Measurements from ENCODE around the gene AKAP8. TPM values are rescaled to one million over a fixed set of nuclear protein-coding genes. Genes with fewer than 3 reads are reported as not detected.

AKAP8 gene
- total and polyA plus RNA-seq, 2 of the 4 experiments (the other 2 are of a cell fraction) = 12.2 to 13.4 TPM

Small RNA genes lying within 50 kb of the gene (microRNA-seq; reads per million reads assigned to microRNA genes)
- not detected for gene AC005776.1 (ENCODE audit: insufficient read depth, insufficient read length)

Small RNA genes lying within 50 kb of the gene (small RNA-seq; reads per million reads assigned to genes)
- gene AC005776.1 = 0 reads per million in 5 experiments

Other genes starting within 250 kb of the AKAP8 start
- gene NOTCH3, start 178.8 kb downstream of the AKAP8 start, total RNA-seq (2012; rRNA removed) = 5.9 and 7.2 TPM in 2 replicates
- 25.1 and 29.6 TPM in 2 replicates for gene NOTCH3, start 178.8 kb downstream of the AKAP8 start, polyA plus RNA-seq (2012; rRNA removed)
- 0.18 TPM in 1 of 2 replicates, not detected in the other for gene EPHX3, start 147.3 kb downstream of the AKAP8 start, total RNA-seq (2012; rRNA removed)
- 0.12 and 0.16 TPM in 2 replicates for gene EPHX3, start 147.3 kb downstream of the AKAP8 start, polyA plus RNA-seq (2012; rRNA removed)
- 7.0 and 7.2 TPM in 2 replicates for gene BRD4, start 47.2 kb downstream of the AKAP8 start, total RNA-seq (2012; rRNA removed)
- 19.9 and 21.1 TPM in 2 replicates for gene BRD4, start 47.2 kb downstream of the AKAP8 start, polyA plus RNA-seq (2012; rRNA removed)
- gene AKAP8L, start 39.2 kb upstream of the AKAP8 start, total RNA-seq (2012; rRNA removed) = 40.8 and 44.6 TPM in 2 replicates
- 41.0 and 43.1 TPM in 2 replicates for gene AKAP8L, start 39.2 kb upstream of the AKAP8 start, polyA plus RNA-seq (2012; rRNA removed)
- gene WIZ, start 70.2 kb upstream of the AKAP8 start, total RNA-seq (2012; rRNA removed) = 0.90 and 1.1 TPM in 2 replicates
- gene WIZ, start 70.2 kb upstream of the AKAP8 start, polyA plus RNA-seq (2012; rRNA removed) = 27.1 and 31.6 TPM in 2 replicates
- not detected in 2 replicates for gene RASAL3, start 84.8 kb upstream of the AKAP8 start, total RNA-seq (2012; rRNA removed)
- gene RASAL3, start 84.8 kb upstream of the AKAP8 start, polyA plus RNA-seq (2012; rRNA removed) = 0.07 TPM in 1 of 2 replicates, not detected in the other
- not detected in 2 replicates for gene PGLYRP2, start 99.7 kb upstream of the AKAP8 start, total RNA-seq (2012; rRNA removed)
- gene PGLYRP2, start 99.7 kb upstream of the AKAP8 start, polyA plus RNA-seq (2012; rRNA removed) = not detected in 2 replicates
- gene CYP4F22, start 128.7 kb upstream of the AKAP8 start, total RNA-seq (2012; rRNA removed) = not detected in 2 replicates
- not detected in 2 replicates for gene CYP4F22, start 128.7 kb upstream of the AKAP8 start, polyA plus RNA-seq (2012; rRNA removed)
- not detected in 2 replicates for gene CYP4F8, start 235.4 kb upstream of the AKAP8 start, total RNA-seq (2012; rRNA removed)
- not detected in 2 replicates for gene CYP4F8, start 235.4 kb upstream of the AKAP8 start, polyA plus RNA-seq (2012; rRNA removed)

Data from IMR-90 (cell line).